ENCODE results near the gene GPATCH3.

Gene GPATCH3

DNA sequence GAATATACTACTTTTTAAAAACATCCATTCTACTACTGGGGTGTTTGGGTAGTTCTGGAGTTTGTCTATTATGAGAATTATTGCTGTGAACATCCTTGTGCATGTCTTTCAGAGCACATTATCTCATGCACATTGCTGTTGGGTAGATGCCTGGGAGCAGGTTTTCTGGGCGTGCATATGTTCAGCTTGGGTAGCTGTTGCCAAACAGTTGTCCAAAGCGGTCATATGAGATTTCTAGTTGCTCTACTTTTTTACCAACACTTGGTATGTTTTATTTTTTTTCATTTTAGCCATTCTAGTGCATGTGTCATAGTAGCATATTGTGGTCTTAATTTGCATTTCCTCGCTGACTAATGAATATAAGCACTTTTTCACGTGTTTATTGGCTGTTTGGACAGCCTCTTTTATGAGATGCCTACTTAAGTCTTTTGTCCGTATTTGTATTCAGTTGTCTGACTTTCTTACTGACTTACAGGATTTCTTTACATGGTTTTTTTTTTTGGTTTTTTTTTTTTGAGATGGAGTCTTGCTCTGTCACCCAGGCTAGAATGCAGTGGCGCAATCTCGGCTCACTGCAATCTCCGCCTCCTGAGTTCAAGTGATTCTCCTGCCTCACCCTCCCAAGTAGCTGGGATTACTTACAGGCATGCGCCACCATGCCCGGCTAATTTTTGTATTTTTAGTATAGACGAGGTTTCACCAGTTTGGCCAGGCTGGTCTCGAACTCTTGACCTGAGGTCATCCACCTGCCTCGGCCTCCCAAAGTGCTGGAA is 55.7 kb downstream of the GPATCH3 start:
- DNase-seq (ENCODE audit: low spot score), result no peak
